Measurements from ENCODE around the gene ATP5ME. TPM values are rescaled to one million over a fixed set of nuclear protein-coding genes. Genes with fewer than 3 reads are reported as not detected.

ATP5ME gene
- total and polyA plus RNA-seq, 4 donors = 31.4 to 621 (median 169) TPM

- peaks cover 0 to 5% (median 3%) of the 10 kb centered on the region in 4 donors for H3K27me3 ChIP-seq (ENCODE audit: control insufficient read depth in 4 of 4, insufficient read depth in 4 of 4, low read length in 3 of 4)
- no peaks in the 10 kb centered on the region for H3K4me1 ChIP-seq (ENCODE audit: control insufficient read depth in 4 of 4, insufficient read depth in 4 of 4, low read length in 3 of 4)
- no peak overlapping the region for H3K4me3 ChIP-seq (ENCODE audit: low read depth in 1 of 3, low read length in 3 of 3)
- H3K9ac ChIP-seq (ENCODE audit: low read depth in 1 of 2, low read length in 2 of 2) = no peak overlapping the region
- TF ChIP-seq HNF4G (IDR thresholded peaks at IDR 0.05) (no peak), NR2F2 (IDR thresholded peaks at IDR 0.05) (no peak), MAX (IDR thresholded peaks at IDR 0.05) (no peak), REST (IDR thresholded peaks at IDR 0.05) (no peak), ATF3 (IDR thresholded peaks at IDR 0.05) (no peak), TAF1 (conservative IDR thresholded peaks at IDR 0.05) (no peak), HNF4A (conservative IDR thresholded peaks at IDR 0.05) (no peak), YY1 (IDR thresholded peaks at IDR 0.05) (no peak), ZBTB33 (IDR thresholded peaks at IDR 0.05) (no peak), SP1 (IDR thresholded peaks at IDR 0.05) (no peak), FOXA2 (IDR thresholded peaks at IDR 0.05) (no peak), CTCF (IDR thresholded peaks at IDR 0.05; ENCODE audit: low read depth, low read length, missing input control) (no peak), JUND (IDR thresholded peaks at IDR 0.05) (no peak)
- no peaks in the 10 kb centered on the region for H3K9me3 ChIP-seq (ENCODE audit: control insufficient read depth in 4 of 4, low read length in 3 of 4)
- WGBS = 38% methylated on average over 49 of the region's 49 CpGs
- H3K27ac ChIP-seq (ENCODE audit: low read depth in 1 of 2, low read length in 2 of 2) = no peak overlapping the region
- no peaks in the 10 kb centered on the region for H3K36me3 ChIP-seq (ENCODE audit: control insufficient read depth in 4 of 4, insufficient read depth in 3 of 4, low read depth in 1 of 4, low read length in 3 of 4)
- no peak for DNase-seq (ENCODE audit: low spot score)
These were observed 22.9 kb downstream of the ATP5ME start for GRCh38 chr4:650951-651883.

- Histone ChIP-seq H3K4me3 (ENCODE audit: low read depth in 1 of 3, low read length in 3 of 3) (no peak overlapping the region), H3K27ac (ENCODE audit: low read depth in 1 of 2, low read length in 2 of 2) (no peak overlapping the region), H3K9me3 (ENCODE audit: control insufficient read depth in 4 of 4, low read length in 3 of 4) (no peaks in the 10 kb centered on the region), H3K4me1 (ENCODE audit: control insufficient read depth in 4 of 4, insufficient read depth in 4 of 4, low read length in 3 of 4) (no peaks in the 10 kb centered on the region), H3K27me3 (ENCODE audit: control insufficient read depth in 4 of 4, insufficient read depth in 4 of 4, low read length in 3 of 4) (peaks cover 0 to 5% (median 3%) of the 10 kb centered on the region in 4 donors), H3K9ac (ENCODE audit: low read depth in 1 of 2, low read length in 2 of 2) (no peak overlapping the region), H3K36me3 (ENCODE audit: control insufficient read depth in 4 of 4, insufficient read depth in 3 of 4, low read depth in 1 of 4, low read length in 3 of 4) (no peaks in the 10 kb centered on the region)
- 74% methylated on average over 18 of the region's 18 CpGs for whole genome bisulfite sequencing
- DNase-seq (ENCODE audit: low spot score) = no peak
- TF ChIP-seq CTCF (IDR thresholded peaks at IDR 0.05; ENCODE audit: low read depth, low read length, missing input control) (no peak), YY1 (IDR thresholded peaks at IDR 0.05) (no peak), NR2F2 (IDR thresholded peaks at IDR 0.05) (no peak), HNF4A (conservative IDR thresholded peaks at IDR 0.05) (no peak), MAX (IDR thresholded peaks at IDR 0.05) (no peak), FOXA2 (IDR thresholded peaks at IDR 0.05) (no peak), JUND (IDR thresholded peaks at IDR 0.05) (no peak), GABPA (IDR thresholded peaks at IDR 0.05 in 1 of 2, conservative IDR thresholded peaks at IDR 0.05 in 1 of 2) (no peak), RAD21 (IDR thresholded peaks at IDR 0.05) (no peak), SP1 (IDR thresholded peaks at IDR 0.05) (no peak), FOXA1 (IDR thresholded peaks at IDR 0.05) (no peak), TAF1 (conservative IDR thresholded peaks at IDR 0.05) (no peak)
These were observed 23.6 kb downstream of the ATP5ME start for GRCh38 chr4:650461-650860.

All from liver (tissue), 9 donors.